Measurements from ENCODE around the gene SWI5.

GRCh38 chr9:128304136-128304970 is 28.3 kb downstream of the SWI5 start:
- no peak for TF ChIP-seq CTCF (IDR thresholded peaks at IDR 0.05; ENCODE audit: insufficient read depth, low read depth, low read length)
- no peak for TF ChIP-seq EZH2 (IDR thresholded peaks at IDR 0.05; ENCODE audit: insufficient read depth, low read length)

Measured in astrocyte (in vitro differentiated cells and primary cell).